GM10266 (cell line): Measurements from ENCODE around the gene STRA6.

Source experiments
- DNase-seq: peaks from one replicate; pipeline ENCODE4 v3.0.0; 2012; ENCODE audit errors: extremely low spot score
- TF ChIP-seq, protein P1 (sequence below): IDR thresholded peaks from 2 replicates; pipeline ENCODE4 v1.5.1; 2012; ENCODE audit warnings: mild to moderate bottlenecking, low read depth; ENCODE audit not compliant: control insufficient read depth, insufficient read depth; ENCODE audit errors: missing control alignments

The STRA6 gene

GRCh38 chr15:74173380-74174218, 29.0 kb downstream of the STRA6 start, which contains the start of gene ISLR:
TSS of gene ISLR (plus strand) at chr15:74173710. CDS start at chr15:74174859, 1,149 bp downstream.
- DNase-seq: no peak
- TF ChIP-seq, protein P1, sequence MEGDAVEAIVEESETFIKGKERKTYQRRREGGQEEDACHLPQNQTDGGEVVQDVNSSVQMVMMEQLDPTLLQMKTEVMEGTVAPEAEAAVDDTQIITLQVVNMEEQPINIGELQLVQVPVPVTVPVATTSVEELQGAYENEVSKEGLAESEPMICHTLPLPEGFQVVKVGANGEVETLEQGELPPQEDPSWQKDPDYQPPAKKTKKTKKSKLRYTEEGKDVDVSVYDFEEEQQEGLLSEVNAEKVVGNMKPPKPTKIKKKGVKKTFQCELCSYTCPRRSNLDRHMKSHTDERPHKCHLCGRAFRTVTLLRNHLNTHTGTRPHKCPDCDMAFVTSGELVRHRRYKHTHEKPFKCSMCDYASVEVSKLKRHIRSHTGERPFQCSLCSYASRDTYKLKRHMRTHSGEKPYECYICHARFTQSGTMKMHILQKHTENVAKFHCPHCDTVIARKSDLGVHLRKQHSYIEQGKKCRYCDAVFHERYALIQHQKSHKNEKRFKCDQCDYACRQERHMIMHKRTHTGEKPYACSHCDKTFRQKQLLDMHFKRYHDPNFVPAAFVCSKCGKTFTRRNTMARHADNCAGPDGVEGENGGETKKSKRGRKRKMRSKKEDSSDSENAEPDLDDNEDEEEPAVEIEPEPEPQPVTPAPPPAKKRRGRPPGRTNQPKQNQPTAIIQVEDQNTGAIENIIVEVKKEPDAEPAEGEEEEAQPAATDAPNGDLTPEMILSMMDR: no peak

GRCh38 chr15:74172701-74173379, 29.7 kb downstream of the STRA6 start:
- TF ChIP-seq, protein P1: no peak
- DNase-seq: no peak

GRCh38 chr15:74171965-74172541, 30.5 kb downstream of the STRA6 start:
- TF ChIP-seq, protein P1: no peak
- DNase-seq: no peak

DNA sequence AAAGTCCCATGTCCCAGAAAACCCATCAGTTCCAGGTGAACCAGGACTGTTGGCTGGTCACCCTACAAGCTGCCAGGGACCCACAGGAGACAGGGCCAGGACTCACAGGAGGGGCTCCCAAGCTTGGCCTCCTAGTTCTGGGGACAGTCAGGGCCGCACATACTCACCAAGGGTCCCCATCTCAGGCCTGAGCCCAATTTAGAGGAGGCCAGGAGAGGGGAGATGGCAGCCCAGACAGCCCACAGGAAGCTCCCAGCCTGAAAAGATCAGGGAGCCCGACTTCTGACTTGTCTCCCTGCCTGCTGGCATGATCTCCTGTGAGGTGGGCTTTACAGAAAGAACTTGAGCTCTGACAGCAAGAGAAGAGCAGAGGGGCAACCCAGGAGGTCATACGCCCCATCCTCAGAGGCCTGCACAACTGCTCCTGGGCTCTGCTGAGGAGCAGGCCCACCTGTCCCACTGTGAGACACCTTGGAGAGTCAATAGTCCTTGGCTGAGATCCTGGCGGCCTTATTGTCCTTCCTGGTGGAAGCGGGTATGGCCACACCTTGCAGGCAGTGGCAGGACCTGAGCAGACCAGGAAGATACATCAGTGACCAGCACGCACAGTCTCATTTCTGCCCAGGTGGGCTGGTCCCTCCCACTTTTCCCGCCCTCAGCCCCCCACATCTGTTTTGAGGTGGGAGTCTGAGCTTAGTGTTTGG, 31.6 kb downstream of the STRA6 start:
- TF ChIP-seq, protein P1: no peak
- DNase-seq: no peak

- TF ChIP-seq, protein P1: no peak
- DNase-seq: no peak
These were observed 32.3 kb downstream of the STRA6 start for GRCh38 chr15:74170071-74170844.

- no peak for DNase-seq
- TF ChIP-seq, protein P1: no peak
These were observed 33.9 kb downstream of the STRA6 start for GRCh38 chr15:74168711-74169126.
